Measurements from ENCODE around the gene TRAPPC10.

The TRAPPC10 gene

GRCh38 chr21:44071359-44072104 lies 59.4 kb downstream of the TRAPPC10 start:
- no peak for DNase-seq

- DNase-seq: no peak
Measured at GRCh38 chr21:44072111-44072510, 60.0 kb downstream of the TRAPPC10 start.

GRCh38 chr21:44074315-44074958 lies 62.3 kb downstream of the TRAPPC10 start:
- peak in 1 of 2 donors; percentile 42 for DNase-seq

GRCh38 chr21:44076316-44076715 lies 64.2 kb downstream of the TRAPPC10 start:
- DNase-seq: no peak

- DNase-seq: peak in 1 of 2 donors; percentile 39
Measured at GRCh38 chr21:44078411-44078981, 66.4 kb downstream of the TRAPPC10 start.

- no peak for DNase-seq
Measured at GRCh38 chr21:44079446-44079845, 67.3 kb downstream of the TRAPPC10 start.

GRCh38 chr21:44079846-44080245 lies 67.7 kb downstream of the TRAPPC10 start:
- no peak for DNase-seq

- DNase-seq: peak in 1 of 2 donors; percentile 34
Measured at GRCh38 chr21:44082648-44083440, 70.7 kb downstream of the TRAPPC10 start.

- DNase-seq: peak; percentile 62 to 77
Measured at GRCh38 chr21:44083631-44084291, 71.7 kb downstream of the TRAPPC10 start.

- no peak for DNase-seq
Measured at GRCh38 chr21:44084496-44085241, 72.6 kb downstream of the TRAPPC10 start.

- DNase-seq: no peak
Measured at GRCh38 chr21:44085491-44086321, 73.6 kb downstream of the TRAPPC10 start.

- no peak for DNase-seq
Measured at GRCh38 chr21:44086636-44087425, 74.7 kb downstream of the TRAPPC10 start.

GRCh38 chr21:44087426-44088400 lies 75.6 kb downstream of the TRAPPC10 start:
- DNase-seq: peak; percentile 33 to 37

- DNase-seq: no peak
Measured at GRCh38 chr21:44088401-44088780, 76.3 kb downstream of the TRAPPC10 start.

- DNase-seq: peak; percentile 59 to 74
Measured at GRCh38 chr21:44089001-44089911, 77.1 kb downstream of the TRAPPC10 start.

- DNase-seq: peak; percentile 22 to 40
Measured at GRCh38 chr21:44090325-44090724, 78.2 kb downstream of the TRAPPC10 start.

GRCh38 chr21:44092211-44092610 lies 80.1 kb downstream of the TRAPPC10 start:
- no peak for DNase-seq

GRCh38 chr21:44093761-44094160 lies 81.7 kb downstream of the TRAPPC10 start:
- no peak for DNase-seq

Data from CD4-positive, alpha-beta T cell treated with Interferon alpha-2 for 1 hour (primary cell).